ENCODE data around the gene IGFBP6. TPM values are rescaled to one million over a fixed set of nuclear protein-coding genes. Genes with fewer than 3 reads are reported as not detected.

IGFBP6 gene
- total and polyA plus RNA-seq, 9 of the 15 experiments (the other 6 are each of a cell fraction or from before 2014, with no cell fraction given): 0.15 to 1.4 (median 0.54) TPM

DNA sequence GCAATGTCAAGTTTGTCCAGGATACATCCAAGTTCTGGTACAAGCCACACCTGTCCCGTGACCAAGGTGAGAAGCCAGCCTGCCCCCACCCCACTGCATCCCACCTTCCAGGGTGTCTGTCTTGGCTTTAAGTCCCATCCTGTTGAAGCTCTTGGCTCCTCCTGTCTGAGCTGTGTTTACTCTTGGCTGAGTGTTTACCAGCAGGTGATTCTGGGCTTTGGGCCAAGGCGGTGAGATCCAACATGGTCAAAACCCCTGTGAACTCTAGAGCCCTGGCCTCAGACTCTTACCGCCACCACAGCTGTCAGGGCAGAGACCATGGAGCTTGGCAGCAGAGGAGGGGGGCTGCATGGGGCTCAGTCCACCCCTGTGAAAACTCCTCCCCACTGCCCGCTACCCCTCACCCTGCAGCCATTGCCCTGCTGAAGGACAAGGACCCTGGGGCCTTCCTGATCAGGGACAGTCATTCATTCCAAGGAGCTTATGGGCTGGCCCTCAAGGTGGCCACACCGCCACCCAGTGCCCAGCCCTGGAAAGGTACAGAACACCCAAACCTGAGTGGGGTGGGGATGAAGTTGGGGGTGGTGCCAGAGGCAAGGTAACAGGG is 36.0 kb upstream of the IGFBP6 start (continued):
- TF ChIP-seq MTF1 (CRISPR knock-in tag; IDR thresholded peaks at IDR 0.05; ENCODE audit: borderline replicate concordance) (no peak), NR2C2 (CRISPR knock-in tag; IDR thresholded peaks at IDR 0.05) (no peak), NR2C2 (tag; IDR thresholded peaks at IDR 0.05) (no peak), ZNF24 (IDR thresholded peaks at IDR 0.05) (peak; percentile 63; the same call in 1 of the 2 replicates), NCOR1 (IDR thresholded peaks at IDR 0.05) (no peak), SP2 (IDR thresholded peaks at IDR 0.05; ENCODE audit: extremely low read depth, low read depth, low read length, poor library complexity, severe bottlenecking) (no peak), CREB1 (IDR thresholded peaks at IDR 0.05) (no peak), CREB1 (CRISPR knock-in tag; IDR thresholded peaks at IDR 0.05) (0 out of 2 replicates have a peak, but pooled peaks have one; percentile 7), RAD21 (CRISPR knock-in tag; conservative IDR thresholded peaks at IDR 0.05 in 1 of 2, IDR thresholded peaks at IDR 0.05 in 1 of 2) (peak in 1 of 2 experiments; percentile 50; a peak in 2 of 4 replicates), NFIC (IDR thresholded peaks at IDR 0.05) (peak; percentile 71)
- TF ChIP-seq, protein P1, sequence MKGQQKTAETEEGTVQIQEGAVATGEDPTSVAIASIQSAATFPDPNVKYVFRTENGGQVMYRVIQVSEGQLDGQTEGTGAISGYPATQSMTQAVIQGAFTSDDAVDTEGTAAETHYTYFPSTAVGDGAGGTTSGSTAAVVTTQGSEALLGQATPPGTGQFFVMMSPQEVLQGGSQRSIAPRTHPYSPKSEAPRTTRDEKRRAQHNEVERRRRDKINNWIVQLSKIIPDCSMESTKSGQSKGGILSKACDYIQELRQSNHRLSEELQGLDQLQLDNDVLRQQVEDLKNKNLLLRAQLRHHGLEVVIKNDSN (CRISPR knock-in tag; IDR thresholded peaks at IDR 0.05): 0 out of 2 replicates have a peak, but pooled peaks have one; percentile 16
- TF ChIP-seq, protein P2, sequence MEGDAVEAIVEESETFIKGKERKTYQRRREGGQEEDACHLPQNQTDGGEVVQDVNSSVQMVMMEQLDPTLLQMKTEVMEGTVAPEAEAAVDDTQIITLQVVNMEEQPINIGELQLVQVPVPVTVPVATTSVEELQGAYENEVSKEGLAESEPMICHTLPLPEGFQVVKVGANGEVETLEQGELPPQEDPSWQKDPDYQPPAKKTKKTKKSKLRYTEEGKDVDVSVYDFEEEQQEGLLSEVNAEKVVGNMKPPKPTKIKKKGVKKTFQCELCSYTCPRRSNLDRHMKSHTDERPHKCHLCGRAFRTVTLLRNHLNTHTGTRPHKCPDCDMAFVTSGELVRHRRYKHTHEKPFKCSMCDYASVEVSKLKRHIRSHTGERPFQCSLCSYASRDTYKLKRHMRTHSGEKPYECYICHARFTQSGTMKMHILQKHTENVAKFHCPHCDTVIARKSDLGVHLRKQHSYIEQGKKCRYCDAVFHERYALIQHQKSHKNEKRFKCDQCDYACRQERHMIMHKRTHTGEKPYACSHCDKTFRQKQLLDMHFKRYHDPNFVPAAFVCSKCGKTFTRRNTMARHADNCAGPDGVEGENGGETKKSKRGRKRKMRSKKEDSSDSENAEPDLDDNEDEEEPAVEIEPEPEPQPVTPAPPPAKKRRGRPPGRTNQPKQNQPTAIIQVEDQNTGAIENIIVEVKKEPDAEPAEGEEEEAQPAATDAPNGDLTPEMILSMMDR (IDR thresholded peaks at IDR 0.05 in 2 of 3, conservative IDR thresholded peaks at IDR 0.05 in 1 of 3; ENCODE audit: insufficient read depth in 2 of 3, low read depth in 1 of 3, low read length in 3 of 3): peak; percentile 54 to 69 (median 55)
